Prostate gland (tissue), 2 donors: ENCODE measurements around the gene CLK3. TPM values are rescaled to one million over a fixed set of nuclear protein-coding genes. Genes with fewer than 3 reads are reported as not detected.
A peak's percentile ranks its signal among the peaks of the same experiment; 100 is the strongest.

Source experiments
- DNase-seq: peaks from one replicate; pipeline ENCODE4 v3.0.0-alpha.2; 2019; ENCODE audit warnings: low spot score
- H3K27ac ChIP-seq, 2 donors: fragments of 200-600 bp; sonication (generic); 2 replicates each; pipeline ENCODE4 v1.5.1; 2017 to 2019
- H3K27me3 ChIP-seq: fragments of 200-600 bp; sonication (generic); replicated peaks from 2 replicates; pipeline ENCODE4 v1.5.1; 2019; ENCODE audit not compliant: insufficient read depth
- H3K36me3 ChIP-seq, 2 donors: fragments of 200-600 bp; sonication (generic); 1 replicate in 1 of 2; 2 replicates in 1 of 2; pipeline versions ENCODE4 v1.5.1 to v1.8.1; 2017 to 2019
- H3K4me1 ChIP-seq: fragments of 200-600 bp; sonication (generic); replicated peaks from 2 replicates; pipeline ENCODE4 v1.5.1; 2019
- H3K4me3 ChIP-seq, 2 donors: fragments of 200-600 bp; sonication (generic); 2 replicates each; pipeline ENCODE4 v1.5.1; 2017 to 2019
- H3K9me3 ChIP-seq: fragments of 200-600 bp; sonication (generic); 2 replicates; pipeline ENCODE4 v1.5.1; 2017
- POLR2A ChIP-seq: fragments of 450-650 bp; IDR thresholded peaks from one replicate; pipeline ENCODE4 v1.6.1; 2016; ENCODE audit warnings: antibody characterized with exemption, mild to moderate bottlenecking
- POLR2AphosphoS5 ChIP-seq: sonication (generic); formaldehyde crosslinking; IDR thresholded peaks from one replicate; pipeline ENCODE4 v1.6.1; 2017; ENCODE audit warnings: antibody characterized with exemption
- WGBS: methylation state at CpG from one replicate; pipeline ENCODE4 v1.1.5; 2018; 5-methylcytosine and 5-hydroxymethylcytosine counted together
- intact Hi-C: fragments of 100-400 bp; cut with DNase I; formaldehyde crosslinking; loops from one replicate; pipeline ENCODE4 v1.14.2; 2022
- total RNA-seq, 2 donors: library from RNA; depleted of rRNA; stranded (reverse); fragments of >200 nt; gene quantifications; one replicate each; pipeline ENCODE4 v1.1.0, GENCODE V29; 2016
- TF ChIP-seq, protein P1 (sequence below), 4 experiments: fragments of 200-600 bp in 2 of 4; fragments of 450-650 bp in 2 of 4; sonication (generic) in 2 of 4; IDR thresholded peaks; 1 replicate in 3 of 4; 2 replicates in 1 of 4; pipeline ENCODE4 v1.5.1; 2016 to 2019; ENCODE audit warnings: antibody characterized with exemption in 4 of 4, mild to moderate bottlenecking in 2 of 4, moderate library complexity in 2 of 4

CLK3 gene
- 100 to 1,000 TPM; 140 to 180 TPM for total RNA-seq

DNA sequence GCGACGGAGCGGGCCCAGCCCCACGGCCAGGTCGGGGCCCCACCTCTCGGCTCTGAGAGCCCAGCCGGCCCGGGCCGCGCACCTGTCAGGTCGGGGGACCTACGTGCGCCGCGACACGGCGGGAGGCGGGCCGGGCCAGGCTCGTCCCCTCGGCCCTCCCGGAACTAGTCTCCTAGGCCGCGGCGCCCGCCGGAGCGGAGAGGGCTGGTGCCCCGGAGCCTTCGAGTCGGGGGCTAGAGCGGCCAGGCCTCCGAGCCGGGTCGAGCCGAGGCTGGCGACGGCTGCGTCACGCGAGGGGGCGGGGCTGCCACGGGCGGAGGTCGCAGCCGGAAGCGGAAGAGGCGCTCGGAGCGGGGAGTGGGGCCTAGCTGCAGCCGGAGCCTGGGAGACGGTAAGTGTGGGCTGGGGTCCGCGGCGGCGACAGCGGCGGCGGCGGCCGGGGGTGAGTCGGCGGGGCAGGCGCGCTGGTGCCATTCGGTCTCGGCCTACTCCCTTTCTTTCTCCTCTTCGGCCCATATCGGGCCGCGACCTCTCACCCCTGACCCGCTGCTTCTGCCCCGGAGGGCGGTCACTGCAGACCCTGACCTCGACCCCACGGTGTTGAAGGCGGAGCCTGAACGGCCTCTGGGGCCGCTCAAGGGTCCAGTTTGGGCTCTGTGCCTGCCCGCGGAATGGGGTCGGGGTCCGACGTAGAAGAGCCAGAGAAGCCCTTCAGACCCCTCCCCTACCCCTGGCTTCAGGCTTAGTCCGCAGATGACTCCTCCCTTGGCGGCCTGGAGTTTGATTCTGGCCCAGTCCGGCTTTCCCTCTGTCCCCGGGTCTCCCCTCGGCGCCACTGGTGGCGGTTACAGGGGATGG lies at the start of gene CLK3:
Gene CLK3, plus strand, starts transcription at position 329 of the 858 bp plus-strand sequence. CDS start 3,361 bp downstream, outside the sequence.
- H3K4me3 ChIP-seq, result peak within 1 kb of the TSS; percentile 98 to 100
- DNase-seq, result peak; percentile 95
- under 1% methylated on average over 74 of the region's 91 CpGs for WGBS
- peaks cover 0 to 6% of the 10 kb centered on the region in 2 donors for H3K36me3 ChIP-seq
- H3K4me1 ChIP-seq, result peaks cover 16% of the 10 kb centered on the region
- intact Hi-C loops, result loop anchor here (1.0 to 10.0 kb wide), 4 partner anchors 17 to 621 kb away; partner anchors contain the start of genes ARID3B, PML, STOML1 and UBL7
- H3K27ac ChIP-seq, result peak within 1 kb of the TSS; percentile 95 to 96
- no peaks in the 10 kb centered on the region for H3K27me3 ChIP-seq
- H3K9me3 ChIP-seq, result no peaks in the 10 kb centered on the region
- peak; percentile 86 for TF ChIP-seq POLR2A
- TF ChIP-seq, protein P1, sequence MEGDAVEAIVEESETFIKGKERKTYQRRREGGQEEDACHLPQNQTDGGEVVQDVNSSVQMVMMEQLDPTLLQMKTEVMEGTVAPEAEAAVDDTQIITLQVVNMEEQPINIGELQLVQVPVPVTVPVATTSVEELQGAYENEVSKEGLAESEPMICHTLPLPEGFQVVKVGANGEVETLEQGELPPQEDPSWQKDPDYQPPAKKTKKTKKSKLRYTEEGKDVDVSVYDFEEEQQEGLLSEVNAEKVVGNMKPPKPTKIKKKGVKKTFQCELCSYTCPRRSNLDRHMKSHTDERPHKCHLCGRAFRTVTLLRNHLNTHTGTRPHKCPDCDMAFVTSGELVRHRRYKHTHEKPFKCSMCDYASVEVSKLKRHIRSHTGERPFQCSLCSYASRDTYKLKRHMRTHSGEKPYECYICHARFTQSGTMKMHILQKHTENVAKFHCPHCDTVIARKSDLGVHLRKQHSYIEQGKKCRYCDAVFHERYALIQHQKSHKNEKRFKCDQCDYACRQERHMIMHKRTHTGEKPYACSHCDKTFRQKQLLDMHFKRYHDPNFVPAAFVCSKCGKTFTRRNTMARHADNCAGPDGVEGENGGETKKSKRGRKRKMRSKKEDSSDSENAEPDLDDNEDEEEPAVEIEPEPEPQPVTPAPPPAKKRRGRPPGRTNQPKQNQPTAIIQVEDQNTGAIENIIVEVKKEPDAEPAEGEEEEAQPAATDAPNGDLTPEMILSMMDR (IDR thresholded peaks at IDR 0.05), result peak in 1 of 4 experiments; percentile 11
- peak; percentile 84 for TF ChIP-seq POLR2AphosphoS5

DNA sequence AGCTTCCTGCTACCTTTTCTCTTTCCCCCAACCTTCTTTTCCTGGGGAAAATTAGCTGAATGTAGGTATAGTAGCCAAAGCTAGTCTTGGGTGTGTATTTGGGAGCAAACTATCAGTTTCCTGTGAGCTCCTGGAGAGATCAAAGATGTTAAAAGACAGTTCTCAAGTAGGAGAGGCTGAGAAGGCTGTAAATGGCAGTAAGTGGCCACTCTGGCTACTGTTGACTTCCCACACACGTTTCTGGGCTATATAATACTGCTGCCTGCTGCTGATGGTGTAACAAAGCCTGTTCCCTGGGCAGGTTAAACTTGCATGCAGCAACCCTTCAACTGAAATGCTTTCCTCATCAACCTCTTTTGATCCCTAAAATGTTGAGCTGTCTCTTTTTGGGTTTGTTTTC lies 47.0 kb upstream of the CLK3 start:
- no peaks in the 10 kb centered on the region for H3K36me3 ChIP-seq
- H3K27me3 ChIP-seq, result no peaks in the 10 kb centered on the region
- H3K27ac ChIP-seq, result no peak overlapping the region
- DNase-seq, result no peak
- H3K4me1 ChIP-seq, result no peaks in the 10 kb centered on the region
- TF ChIP-seq, protein P1 (IDR thresholded peaks at IDR 0.05), result no peak
- TF ChIP-seq POLR2A (no peak), POLR2AphosphoS5 (no peak)
- no peaks in the 10 kb centered on the region for H3K9me3 ChIP-seq
- WGBS, result 50% methylated on average over 1 of the region's 1 CpG
- no peak overlapping the region for H3K4me3 ChIP-seq
- intact Hi-C loops, result no loop called here

GRCh38 chr15:74569731-74570070 lies 45.9 kb upstream of the CLK3 start:
- Histone ChIP-seq H3K9me3 (no peaks in the 10 kb centered on the region), H3K4me3 (no peak overlapping the region), H3K27me3 (no peaks in the 10 kb centered on the region), H3K4me1 (no peaks in the 10 kb centered on the region), H3K36me3 (no peaks in the 10 kb centered on the region), H3K27ac (no peak overlapping the region)
- no peak for TF ChIP-seq POLR2A
- TF ChIP-seq POLR2AphosphoS5, result no peak
- TF ChIP-seq, protein P1 (IDR thresholded peaks at IDR 0.05), result no peak
- intact Hi-C loops, result no loop called here
- DNase-seq, result no peak
- WGBS, result 74% methylated on average over 4 of the region's 4 CpGs

GRCh38 chr15:74571191-74571590 lies 44.4 kb upstream of the CLK3 start:
- intact Hi-C loops, result no loop called here
- H3K27ac ChIP-seq, result no peak overlapping the region
- no peak overlapping the region for H3K4me3 ChIP-seq
- TF ChIP-seq POLR2A (no peak), POLR2AphosphoS5 (no peak)
- TF ChIP-seq, protein P1 (IDR thresholded peaks at IDR 0.05), result no peak
- H3K27me3 ChIP-seq, result no peaks in the 10 kb centered on the region
- no peaks in the 10 kb centered on the region for H3K36me3 ChIP-seq
- H3K9me3 ChIP-seq, result no peaks in the 10 kb centered on the region
- no peak for DNase-seq
- WGBS, result 81% methylated on average over 3 of the region's 3 CpGs
- no peaks in the 10 kb centered on the region for H3K4me1 ChIP-seq

DNA sequence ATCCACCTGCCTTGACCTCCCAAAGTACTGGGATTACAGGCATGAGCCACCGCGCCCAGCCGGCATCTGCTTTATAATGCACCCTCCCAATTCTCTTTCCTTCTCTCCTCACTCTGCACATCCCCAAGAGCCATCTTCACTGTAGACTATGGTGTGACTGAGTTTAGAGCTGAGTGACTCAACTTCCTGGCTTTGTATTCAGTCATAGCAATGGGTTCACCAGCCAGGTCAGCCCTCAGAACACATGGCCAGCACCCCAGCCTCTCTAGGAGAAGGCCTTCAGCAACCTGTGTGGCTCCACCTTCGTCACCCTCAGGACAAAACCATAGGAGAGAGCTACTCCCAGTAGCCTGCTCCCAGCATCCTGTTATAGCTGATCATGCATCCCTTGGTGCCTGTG lies 41.6 kb upstream of the CLK3 start:
- TF ChIP-seq POLR2AphosphoS5, result no peak
- TF ChIP-seq, protein P1 (IDR thresholded peaks at IDR 0.05), result no peak
- TF ChIP-seq POLR2A, result no peak
- DNase-seq, result no peak
- Histone ChIP-seq H3K27me3 (no peaks in the 10 kb centered on the region), H3K4me3 (no peak overlapping the region), H3K9me3 (no peaks in the 10 kb centered on the region), H3K4me1 (no peaks in the 10 kb centered on the region), H3K27ac (no peak overlapping the region), H3K36me3 (peaks cover 0 to 4% of the 10 kb centered on the region in 2 donors)
- WGBS, result 97% methylated on average over 4 of the region's 4 CpGs
- intact Hi-C loops, result no loop called here
